Vagina (tissue), 2 donors: ENCODE measurements around the gene GSTM3. TPM values are rescaled to one million over a fixed set of nuclear protein-coding genes. Genes with fewer than 3 reads are reported as not detected.
"Not testable (repeated sequence)": the region's sequence is repeated elsewhere in the genome, so short reads cannot be mapped to it uniquely, and the experiment has no call there.

Experiments
- DNase-seq, 2 donors: peaks; one replicate each; pipeline ENCODE4 v3.0.0-alpha.2; 2017; ENCODE audit errors: extremely low spot score in 2 of 2
- H3K27ac ChIP-seq: fragments of 200-600 bp; sonication (generic); one replicate; pipeline ENCODE4 v1.5.1; 2019
- H3K27me3 ChIP-seq: fragments of 200-600 bp; sonication (generic); one replicate; pipeline ENCODE4 v1.5.1; 2019
- H3K36me3 ChIP-seq, 2 donors: fragments of 200-600 bp; sonication (generic); one replicate each; pipeline ENCODE4 v1.5.1; 2017 to 2019
- H3K4me1 ChIP-seq: fragments of 200-600 bp; sonication (generic); one replicate; pipeline ENCODE4 v1.5.1; 2019
- H3K4me3 ChIP-seq, 2 donors: fragments of 200-600 bp; sonication (generic); 1 replicate in 1 of 2; 2 replicates in 1 of 2; pipeline ENCODE4 v1.5.1; 2016 to 2019
- H3K9me3 ChIP-seq: fragments of 200-600 bp; sonication (generic); one replicate; pipeline ENCODE4 v1.5.1; 2019
- POLR2A ChIP-seq, 2 donors: fragments of 450-650 bp; IDR thresholded peaks; one replicate each; pipeline ENCODE4 v1.6.1; 2017; ENCODE audit warnings: antibody characterized with exemption in 2 of 2, mild to moderate bottlenecking in 2 of 2, moderate library complexity in 2 of 2
- POLR2AphosphoS5 ChIP-seq, 2 donors: sonication (generic); formaldehyde crosslinking; IDR thresholded peaks; one replicate each; pipeline ENCODE4 v1.9.0; 2017; ENCODE audit warnings: antibody characterized with exemption in 2 of 2, mild to moderate bottlenecking in 2 of 2, low read depth in 1 of 2; ENCODE audit not compliant: insufficient read depth in 1 of 2
- intact Hi-C: fragments of 100-400 bp; cut with DNase I; formaldehyde crosslinking; loops from one replicate; pipeline ENCODE4 v1.15.1; 2023
- total RNA-seq: library from RNA; depleted of rRNA; stranded (reverse); fragments of >200 nt; gene quantifications from one replicate; pipeline ENCODE4 v1.2.3, GENCODE V29; 2016
- TF ChIP-seq, protein P1 (sequence below), 3 experiments: fragments of 450-650 bp in 2 of 3; fragments of 200-600 bp in 1 of 3; sonication (generic) in 1 of 3; IDR thresholded peaks; one replicate each; pipeline ENCODE4 v1.5.1; 2017 to 2019; ENCODE audit warnings: antibody characterized with exemption in 3 of 3, mild to moderate bottlenecking in 2 of 3, moderate library complexity in 2 of 3

Gene GSTM3
- total RNA-seq, 1 donor from 2014 or later: 199 TPM

DNA sequence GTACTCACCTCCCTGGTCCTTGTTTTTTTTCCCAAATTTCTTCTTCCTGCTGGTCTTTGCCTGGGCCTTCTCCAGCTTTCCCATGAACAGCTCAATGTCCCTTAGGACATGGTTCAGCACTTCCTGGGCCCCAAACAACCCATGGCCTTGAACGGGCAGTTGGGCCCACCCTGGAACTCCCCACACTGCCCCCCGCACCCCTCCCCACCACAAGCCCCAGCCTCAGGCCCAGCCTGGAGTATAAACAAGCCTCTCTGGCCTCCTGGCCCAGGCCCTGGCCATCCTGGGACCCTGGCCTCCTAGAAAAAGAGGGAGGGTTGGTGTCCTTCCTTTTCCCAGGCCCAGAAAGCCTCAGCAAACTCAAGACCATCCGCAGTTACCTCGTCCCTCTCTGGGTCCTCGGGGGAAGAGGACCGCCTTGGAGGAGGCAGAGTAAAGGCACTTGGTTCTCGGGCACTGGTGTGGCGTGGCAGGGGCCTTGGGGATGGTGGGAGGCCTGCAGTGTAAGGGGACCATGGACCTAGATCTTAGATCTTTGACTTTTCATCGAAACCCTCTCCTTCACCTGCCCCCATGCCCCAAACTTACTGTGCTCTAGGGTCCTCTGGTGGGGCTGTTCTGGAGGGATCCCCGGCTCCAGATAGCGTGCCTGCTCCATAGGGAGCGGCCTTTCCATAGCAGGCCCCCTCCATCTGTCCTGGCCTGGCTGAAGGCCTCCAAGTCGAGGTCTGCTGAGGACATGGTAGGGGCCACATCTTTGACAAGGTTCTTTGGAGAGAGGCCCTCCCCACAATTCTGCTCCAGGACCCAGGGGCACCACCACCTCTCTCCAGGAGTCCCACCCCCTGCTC lies 17.3 kb upstream of the GSTM3 start:
- Histone ChIP-seq H3K36me3 (no peaks in the 10 kb centered on the region), H3K4me1 (peaks cover 3% of the 10 kb centered on the region), H3K27me3 (no peaks in the 10 kb centered on the region), H3K9me3 (no peaks in the 10 kb centered on the region), H3K4me3 (no peak overlapping the region), H3K27ac (no peak overlapping the region)
- TF ChIP-seq, protein P1, sequence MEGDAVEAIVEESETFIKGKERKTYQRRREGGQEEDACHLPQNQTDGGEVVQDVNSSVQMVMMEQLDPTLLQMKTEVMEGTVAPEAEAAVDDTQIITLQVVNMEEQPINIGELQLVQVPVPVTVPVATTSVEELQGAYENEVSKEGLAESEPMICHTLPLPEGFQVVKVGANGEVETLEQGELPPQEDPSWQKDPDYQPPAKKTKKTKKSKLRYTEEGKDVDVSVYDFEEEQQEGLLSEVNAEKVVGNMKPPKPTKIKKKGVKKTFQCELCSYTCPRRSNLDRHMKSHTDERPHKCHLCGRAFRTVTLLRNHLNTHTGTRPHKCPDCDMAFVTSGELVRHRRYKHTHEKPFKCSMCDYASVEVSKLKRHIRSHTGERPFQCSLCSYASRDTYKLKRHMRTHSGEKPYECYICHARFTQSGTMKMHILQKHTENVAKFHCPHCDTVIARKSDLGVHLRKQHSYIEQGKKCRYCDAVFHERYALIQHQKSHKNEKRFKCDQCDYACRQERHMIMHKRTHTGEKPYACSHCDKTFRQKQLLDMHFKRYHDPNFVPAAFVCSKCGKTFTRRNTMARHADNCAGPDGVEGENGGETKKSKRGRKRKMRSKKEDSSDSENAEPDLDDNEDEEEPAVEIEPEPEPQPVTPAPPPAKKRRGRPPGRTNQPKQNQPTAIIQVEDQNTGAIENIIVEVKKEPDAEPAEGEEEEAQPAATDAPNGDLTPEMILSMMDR (IDR thresholded peaks at IDR 0.05): no peak
- TF ChIP-seq POLR2AphosphoS5 (IDR thresholded peaks at IDR 0.05; ENCODE audit: insufficient read depth in 1 of 2, low read depth in 1 of 2) (no peak), POLR2A (IDR thresholded peaks at IDR 0.05) (no peak)
- intact Hi-C loops: no loop called here
- no peak for DNase-seq

- Histone ChIP-seq H3K27ac (no peak overlapping the region), H3K27me3 (no peaks in the 10 kb centered on the region), H3K36me3 (no peaks in the 10 kb centered on the region), H3K4me1 (no peaks in the 10 kb centered on the region), H3K4me3 (no peak overlapping the region), H3K9me3 (no peaks in the 10 kb centered on the region)
- intact Hi-C loops: no loop called here
- DNase-seq: no peak
- TF ChIP-seq POLR2A (IDR thresholded peaks at IDR 0.05) (no peak), POLR2AphosphoS5 (IDR thresholded peaks at IDR 0.05; ENCODE audit: insufficient read depth in 1 of 2, low read depth in 1 of 2) (no peak)
- TF ChIP-seq, protein P1 (IDR thresholded peaks at IDR 0.05): no peak
These were observed 16.1 kb upstream of the GSTM3 start for GRCh38 chr1:109756848-109757521.

GRCh38 chr1:109756325-109756724 lies 15.5 kb upstream of the GSTM3 start:
- H3K27me3 ChIP-seq, H3K4me3 ChIP-seq, DNase-seq, H3K36me3 ChIP-seq, intact Hi-C loops, H3K27ac ChIP-seq, H3K9me3 ChIP-seq, H3K4me1 ChIP-seq: not testable (repeated sequence)

GRCh38 chr1:109754738-109755137 lies 13.9 kb upstream of the GSTM3 start:
- H3K4me1 ChIP-seq: no peaks in the 10 kb centered on the region
- DNase-seq: no peak
- no peak overlapping the region for H3K4me3 ChIP-seq
- no peak for TF ChIP-seq POLR2AphosphoS5 (IDR thresholded peaks at IDR 0.05; ENCODE audit: insufficient read depth in 1 of 2, low read depth in 1 of 2)
- no peaks in the 10 kb centered on the region for H3K27me3 ChIP-seq
- H3K27ac ChIP-seq: no peak overlapping the region
- no peaks in the 10 kb centered on the region for H3K36me3 ChIP-seq
- H3K9me3 ChIP-seq: no peaks in the 10 kb centered on the region
- intact Hi-C loops: no loop called here

DNA sequence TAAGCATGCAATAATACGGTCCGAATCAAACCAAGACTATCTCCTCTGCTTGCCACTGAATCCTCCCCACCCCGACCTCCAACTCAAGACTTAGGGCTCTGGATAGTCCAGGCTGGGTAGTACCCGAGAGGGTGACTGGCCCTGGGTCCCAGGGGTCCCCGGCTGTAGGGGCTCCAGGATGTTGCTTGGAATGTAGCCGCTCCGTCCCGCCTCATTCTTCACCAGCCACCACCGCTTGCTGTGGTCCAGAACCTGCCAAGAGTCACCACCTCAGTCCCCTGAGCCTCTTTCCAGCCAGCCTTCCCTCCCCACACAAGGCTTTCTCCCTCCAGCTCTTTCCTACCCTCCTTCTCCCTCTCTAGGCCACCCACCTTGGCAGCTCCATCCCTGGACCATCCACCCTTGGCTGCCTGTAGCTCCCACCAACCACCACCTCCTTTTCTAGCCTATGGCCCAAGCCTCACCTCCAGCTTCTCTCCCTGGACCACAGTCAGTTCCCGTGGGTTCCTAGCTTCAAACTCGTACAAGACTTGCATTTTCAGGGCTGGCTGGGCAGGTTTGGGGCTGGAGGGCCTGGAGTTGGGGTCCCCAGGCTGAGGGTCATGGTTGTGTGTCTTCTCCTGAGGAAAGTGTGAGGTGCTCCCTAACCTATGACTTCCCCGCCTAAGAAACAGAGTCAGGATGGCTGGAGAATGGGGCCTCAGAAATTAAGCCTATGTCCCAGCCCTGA lies 10.9 kb upstream of the GSTM3 start:
- H3K27me3 ChIP-seq: no peaks in the 10 kb centered on the region
- intact Hi-C loops: no loop called here
- DNase-seq: no peak

More for the DNA sequence above, 10.9 kb upstream of the GSTM3 start:
- Histone ChIP-seq H3K36me3 (no peaks in the 10 kb centered on the region), H3K27ac (no peak overlapping the region), H3K9me3 (no peaks in the 10 kb centered on the region), H3K4me3 (no peak overlapping the region), H3K4me1 (no peaks in the 10 kb centered on the region)
- TF ChIP-seq POLR2AphosphoS5 (IDR thresholded peaks at IDR 0.05; ENCODE audit: insufficient read depth in 1 of 2, low read depth in 1 of 2) (no peak), POLR2A (IDR thresholded peaks at IDR 0.05) (no peak)
- TF ChIP-seq, protein P1 (IDR thresholded peaks at IDR 0.05): no peak
